Aorta (tissue), 5 donors: Measurements from ENCODE around the gene ABCB10. TPM values are rescaled to one million over a fixed set of nuclear protein-coding genes. Genes with fewer than 3 reads are reported as not detected.
"Not testable (repeated sequence)": the region's sequence is repeated elsewhere in the genome, so short reads cannot be mapped to it uniquely, and the experiment has no call there.

Experiments
- ATAC-seq: fragments of 200-7000 bp; cut with Tn5 transposase; one replicate; pipeline ENCODE4 v1.9.1; 2022; ENCODE audit warnings: moderate library complexity; ENCODE audit not compliant: low FRiP score
- DNase-seq, 2 donors: peaks; one replicate each; pipeline ENCODE4 v3.0.0-alpha.2; 2020
- H3K27ac ChIP-seq, 2 donors: one replicate each; pipeline ENCODE4 v1.5.1; 2013; ENCODE audit warnings: low read length in 2 of 2, mild to moderate bottlenecking in 2 of 2, moderate library complexity in 2 of 2, control low read depth in 1 of 2, inconsistent platforms in 1 of 2, low read depth in 1 of 2
- H3K27me3 ChIP-seq, 2 donors: one replicate each; pipeline ENCODE4 v1.6.1; 2013; ENCODE audit warnings: control low read depth in 1 of 2, low read length in 1 of 2, mild to moderate bottlenecking in 1 of 2, moderate library complexity in 1 of 2; ENCODE audit not compliant: insufficient read depth in 2 of 2, control insufficient read depth in 1 of 2
- H3K36me3 ChIP-seq, 2 donors: one replicate each; pipeline ENCODE4 v1.6.1; 2013; ENCODE audit warnings: control low read depth in 1 of 2, low read length in 1 of 2, mild to moderate bottlenecking in 1 of 2; ENCODE audit not compliant: insufficient read depth in 2 of 2, control insufficient read depth in 1 of 2
- H3K4me1 ChIP-seq, 2 donors: one replicate each; pipeline ENCODE4 v1.6.1; 2013; ENCODE audit warnings: low read length in 2 of 2, control low read depth in 1 of 2, mild to moderate bottlenecking in 1 of 2, moderate library complexity in 1 of 2; ENCODE audit not compliant: insufficient read depth in 2 of 2, control insufficient read depth in 1 of 2
- H3K4me3 ChIP-seq, 2 donors: one replicate each; pipeline ENCODE4 v1.5.1; 2013; ENCODE audit warnings: low read length in 2 of 2, control low read depth in 1 of 2, mild to moderate bottlenecking in 1 of 2
- H3K9me3 ChIP-seq: one replicate; pipeline ENCODE4 v1.6.1; 2013; ENCODE audit warnings: mild to moderate bottlenecking, low read length; ENCODE audit not compliant: control insufficient read depth
- WGBS, 2 donors: extraction: QIAGEN DNeasy Blood & Tissue Kit; methylation state at CpG; one replicate each; pipeline ENCODE4 v1.1.7; 2013; 5-methylcytosine and 5-hydroxymethylcytosine counted together
- intact Hi-C, 2 donors: fragments of 100-400 bp; cut with DNase I; formaldehyde crosslinking; loops; one replicate each; pipeline versions ENCODE4 v1.14.2 to v1.15.0; 2022
- polyA plus RNA-seq, 2 donors: library from polyadenylated mRNA; stranded (reverse); fragments of 200-250 nt; gene quantifications; one replicate each; pipeline ENCODE4 v1.2.3, GENCODE V29; 2013
- total RNA-seq, 2 donors: library from RNA; stranded (reverse); fragmentation: NEBNext Ultra II Directional; extraction: Animal tissue kit (Norgen Biotek cat#: 25700); gene quantifications; one replicate each; pipeline ENCODE4 v1.2.1, GENCODE V29; 2021
- donor health status: healthy with polysubstance abuse.
- donor health status: Bipolar disorder and iron deficiency.
- donor health status: DM: no; HTN: no; CAD: no.
- donor health status: DM: no; HTN: no; CAD: no.
- donor health status: DM: yes; HTN: yes; CAD: no.

Gene ABCB10
- total and polyA plus RNA-seq, 4 donors = 6.8 to 24.2 (median 16.3) TPM

DNA sequence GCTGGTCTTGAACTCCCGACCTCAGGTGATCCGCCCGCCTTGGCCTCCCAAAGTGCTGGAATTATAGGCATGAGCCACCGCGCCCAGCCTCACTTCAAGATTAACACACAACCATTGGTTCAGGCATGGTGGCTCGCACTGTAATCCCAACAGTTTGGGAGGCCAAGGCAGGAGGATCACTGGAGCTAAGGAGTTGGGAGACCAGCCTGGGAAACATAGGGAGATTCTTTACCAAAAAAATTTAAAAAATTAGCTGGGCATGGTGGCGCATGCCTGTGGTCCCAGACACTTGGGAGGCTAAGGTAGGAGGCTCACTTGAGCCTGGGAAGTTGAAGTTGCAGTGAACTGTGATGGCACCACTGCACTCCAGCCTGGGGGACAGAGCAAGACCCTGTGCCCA is 37.4 kb upstream of the ABCB10 start:
- not testable (repeated sequence) for H3K9me3 ChIP-seq, ATAC-seq, H3K4me3 ChIP-seq, H3K27me3 ChIP-seq, DNase-seq, H3K36me3 ChIP-seq
- intact Hi-C loops = loop anchor here (2.0 kb wide), 1 partner anchor 37 kb away; the partner anchor contains the start of gene ABCB10 (in 2 of the 2)
- H3K27ac ChIP-seq = peak overlapping the region; percentile 72 to 77
- peaks cover 8 to 12% of the 10 kb centered on the region in 2 donors for H3K4me1 ChIP-seq
- 96 to 97% methylated on average over 7 of the region's 7 CpGs for WGBS, 2 donors

DNA sequence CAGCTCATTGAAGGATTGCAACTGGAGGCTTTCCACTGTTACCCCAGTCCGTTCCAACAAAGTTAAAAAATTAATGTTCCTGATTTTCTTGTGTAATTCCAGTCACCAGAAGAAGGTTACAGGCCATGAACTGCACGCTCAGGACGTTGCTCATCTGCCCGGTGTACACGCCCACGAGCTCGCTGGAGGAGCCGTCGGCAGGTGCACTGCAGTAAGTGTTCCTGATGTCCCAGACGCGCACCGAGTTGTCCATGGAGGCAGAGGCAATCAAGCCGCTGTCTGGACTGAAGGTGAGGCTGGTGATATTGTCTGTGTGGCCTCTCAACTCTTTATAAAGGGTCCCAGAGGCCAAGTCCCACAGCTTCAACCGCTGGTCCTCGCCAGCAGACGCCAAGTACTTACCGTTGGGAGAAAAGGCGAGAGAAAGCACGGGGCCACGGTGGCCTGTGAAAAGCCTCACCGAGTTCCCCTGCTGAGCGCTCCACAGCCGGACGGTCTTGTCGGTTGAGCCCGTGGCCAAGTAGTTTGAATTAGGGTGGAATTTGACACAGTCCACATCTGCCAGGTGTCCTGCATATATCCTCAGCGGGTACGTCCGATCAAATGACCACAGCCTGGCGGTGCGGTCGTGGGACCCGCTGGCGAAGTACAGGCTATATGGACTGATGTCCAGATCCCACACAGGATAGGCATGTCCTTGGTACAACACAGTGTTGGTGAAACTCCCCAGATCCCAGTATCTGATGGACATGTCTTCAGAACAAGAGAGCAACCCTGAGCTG is 35.9 kb upstream of the ABCB10 start:
- DNase-seq = no peak
- intact Hi-C loops = no loop called here
- Histone ChIP-seq H3K4me3 (no peak overlapping the region), H3K27me3 (no peaks in the 10 kb centered on the region), H3K36me3 (peaks cover 8 to 9% of the 10 kb centered on the region in 2 donors), H3K9me3 (no peaks in the 10 kb centered on the region), H3K4me1 (peaks cover 5 to 6% of the 10 kb centered on the region in 2 donors), H3K27ac (peak overlapping the region; percentile 9 to 70)
- ATAC-seq = no peak
- WGBS, 2 donors = 94 to 95% methylated on average over 34 of the region's 34 CpGs

DNA sequence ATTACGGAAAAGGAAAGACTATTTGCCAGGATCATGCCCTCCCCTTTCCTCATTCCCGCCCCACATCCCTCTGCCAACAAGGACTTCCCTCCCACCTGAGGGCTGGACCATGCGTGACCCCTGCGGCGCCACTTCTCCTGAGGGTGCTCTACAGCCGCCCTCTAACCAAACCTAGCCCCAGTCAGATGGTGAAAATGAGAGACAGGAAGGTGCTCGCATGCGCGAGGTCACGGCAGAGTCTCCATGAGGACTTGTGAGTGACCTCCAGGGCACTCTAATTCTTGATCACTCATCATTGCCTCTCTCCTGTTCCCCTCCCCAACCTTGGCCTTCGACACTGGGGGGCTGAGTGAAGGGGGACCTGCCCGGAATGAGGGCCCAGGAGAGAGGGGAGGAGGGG is 35.3 kb upstream of the ABCB10 start:
- Histone ChIP-seq H3K4me3 (no peak overlapping the region), H3K36me3 (peaks cover 8 to 9% of the 10 kb centered on the region in 2 donors), H3K4me1 (peaks cover 4 to 6% of the 10 kb centered on the region in 2 donors), H3K27ac (peak overlapping the region; percentile 9 to 41), H3K27me3 (no peaks in the 10 kb centered on the region), H3K9me3 (no peaks in the 10 kb centered on the region)
- DNase-seq (no peak), ATAC-seq (no peak)
- 80 to 86% methylated on average over 12 of the region's 12 CpGs for WGBS, 2 donors
- intact Hi-C loops = no loop called here

DNA sequence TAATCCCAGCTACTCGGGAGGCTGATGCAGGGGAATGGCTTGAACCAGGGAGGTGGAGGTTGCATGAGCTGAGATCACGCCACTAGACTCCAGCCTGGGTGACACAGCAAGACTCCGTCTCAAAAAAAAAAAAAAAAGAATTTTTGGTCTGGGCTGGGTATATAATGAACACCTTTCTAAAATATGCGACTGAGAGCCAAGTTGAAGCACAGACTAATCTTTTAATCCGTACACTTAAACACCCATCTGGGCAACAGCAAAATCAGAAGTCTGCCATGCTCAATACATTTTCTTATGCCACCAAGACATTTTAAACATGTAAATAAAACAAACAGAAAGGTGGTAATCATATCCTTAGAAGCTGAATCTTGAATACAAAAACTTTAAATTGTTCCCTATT is 31.6 kb upstream of the ABCB10 start:
- DNase-seq (no peak), ATAC-seq (no peak)
- no peak overlapping the region for H3K27ac ChIP-seq
- H3K27me3 ChIP-seq = no peaks in the 10 kb centered on the region
- H3K9me3 ChIP-seq = no peaks in the 10 kb centered on the region
- H3K4me3 ChIP-seq = no peak overlapping the region
- no peaks in the 10 kb centered on the region for H3K4me1 ChIP-seq
- WGBS, 2 donors = 56 to 66% methylated on average over 5 of the region's 5 CpGs
- intact Hi-C loops = no loop called here
- peaks cover 8 to 11% of the 10 kb centered on the region in 2 donors for H3K36me3 ChIP-seq

DNA sequence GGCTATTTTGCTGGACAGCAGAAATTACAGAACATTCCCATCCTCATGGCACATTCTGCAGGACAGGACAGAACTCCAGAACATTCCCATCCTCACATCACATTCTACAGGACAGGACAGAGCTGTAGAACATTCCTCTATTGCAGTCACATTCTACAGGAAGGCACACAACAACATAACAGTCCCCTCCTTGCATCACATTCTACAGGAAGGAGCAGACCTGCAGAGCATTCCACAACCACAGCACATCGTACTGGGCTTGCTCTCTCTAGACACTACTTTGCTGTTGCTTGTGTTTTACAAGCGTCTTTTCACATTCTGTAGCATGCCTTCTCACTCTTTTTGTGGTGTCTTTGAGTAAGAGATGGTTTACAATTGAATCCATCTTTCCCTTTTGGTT is 26.8 kb upstream of the ABCB10 start:
- Histone ChIP-seq H3K27me3 (no peaks in the 10 kb centered on the region), H3K36me3 (peaks cover 0 to 1% of the 10 kb centered on the region in 2 donors), H3K4me1 (peaks cover 0 to 3% of the 10 kb centered on the region in 2 donors), H3K27ac (no peak overlapping the region), H3K4me3 (no peak overlapping the region), H3K9me3 (no peaks in the 10 kb centered on the region)
- 69 to 76% methylated on average over 2 of the region's 2 CpGs for WGBS, 2 donors
- intact Hi-C loops = no loop called here
- DNase-seq (no peak), ATAC-seq (no peak)

DNA sequence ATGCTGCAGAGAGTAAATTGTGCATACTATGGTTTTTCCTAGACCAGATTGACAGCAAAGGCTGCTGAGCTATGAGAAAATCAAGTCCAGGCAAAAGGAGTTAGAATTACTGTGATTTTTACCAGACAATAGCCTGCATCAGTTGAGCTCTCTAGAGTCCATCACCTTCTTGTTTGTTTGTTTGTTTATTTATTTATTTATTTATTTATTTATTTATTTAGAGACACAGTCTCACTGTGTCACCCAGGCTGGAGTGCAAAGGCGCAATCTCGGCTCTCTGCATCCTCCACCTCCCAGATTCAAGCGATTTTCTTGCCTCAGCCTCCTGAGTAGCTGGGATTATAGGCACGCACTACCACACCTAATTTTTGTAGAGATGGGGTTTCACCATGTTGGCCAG is 24.2 kb upstream of the ABCB10 start:
- Histone ChIP-seq H3K36me3 (peaks cover 0 to 1% of the 10 kb centered on the region in 2 donors), H3K4me3 (no peak overlapping the region), H3K4me1 (peaks cover 0 to 3% of the 10 kb centered on the region in 2 donors), H3K27me3 (no peaks in the 10 kb centered on the region), H3K9me3 (no peaks in the 10 kb centered on the region), H3K27ac (peak overlapping the region in 1 of 2 donors; percentile 39)
- ATAC-seq = no peak
- no peak for DNase-seq
- intact Hi-C loops = no loop called here
- WGBS, 2 donors = 93 to 95% methylated on average over 4 of the region's 4 CpGs

DNA sequence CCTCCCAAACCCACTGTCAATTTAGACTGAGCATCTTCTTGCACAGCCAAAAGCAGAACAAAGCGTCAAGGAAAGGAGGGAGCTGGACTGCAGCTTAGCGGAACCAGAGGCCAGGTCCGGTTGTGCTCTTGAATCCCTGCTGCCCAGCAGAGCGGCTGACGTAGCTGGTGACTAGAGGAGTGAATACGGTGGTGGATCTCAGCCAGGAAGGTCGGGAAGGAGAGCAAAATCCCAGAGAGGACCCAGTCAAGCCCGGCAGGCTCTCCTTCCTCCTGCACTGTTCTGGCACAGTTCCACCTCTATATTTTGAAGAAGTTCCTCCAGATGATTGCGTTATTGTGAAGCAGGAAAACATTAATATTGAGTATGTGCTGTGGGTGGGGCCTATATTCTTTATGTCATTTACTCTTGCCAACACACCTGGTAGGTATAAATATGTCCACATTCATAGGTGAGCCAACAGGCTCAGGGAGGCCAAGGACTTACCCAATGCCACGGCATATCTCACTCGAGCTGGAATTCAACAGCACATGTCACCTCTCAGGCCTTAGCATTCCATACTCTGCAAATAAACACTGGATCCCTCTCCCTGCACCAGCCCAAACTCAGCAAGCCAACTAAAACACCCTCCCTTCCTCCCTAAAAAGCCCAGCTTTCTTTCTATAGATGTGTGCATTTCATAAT is 23.6 kb upstream of the ABCB10 start:
- Histone ChIP-seq H3K9me3 (no peaks in the 10 kb centered on the region), H3K27me3 (no peaks in the 10 kb centered on the region), H3K36me3 (peaks cover 0 to 1% of the 10 kb centered on the region in 2 donors), H3K4me3 (no peak overlapping the region), H3K27ac (peak overlapping the region in 1 of 2 donors; percentile 39), H3K4me1 (peaks cover 0 to 3% of the 10 kb centered on the region in 2 donors)
- ATAC-seq (peak; percentile 69), DNase-seq (peak; percentile 83 to 87)
- 5 to 10% methylated on average over 11 of the region's 11 CpGs for WGBS, 2 donors
- intact Hi-C loops = no loop called here

DNA sequence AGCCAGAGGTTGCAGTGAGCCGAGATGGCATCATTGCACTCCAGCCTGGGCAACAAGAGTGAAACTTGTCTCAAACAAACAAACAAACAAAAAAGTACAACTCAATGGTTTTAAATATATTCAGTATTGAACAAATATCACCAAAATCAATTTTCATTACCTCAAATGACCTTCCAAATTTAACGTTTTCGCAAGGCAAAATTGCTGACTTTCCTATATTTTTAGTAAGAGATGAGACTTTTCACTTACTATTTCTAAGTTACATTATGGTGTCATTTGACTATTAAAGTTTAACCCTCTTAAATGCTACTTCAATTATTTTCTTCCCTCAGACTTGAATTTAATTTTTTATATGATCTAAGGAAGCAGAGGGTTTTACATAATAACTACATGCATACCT is 23.0 kb upstream of the ABCB10 start:
- intact Hi-C loops = no loop called here
- WGBS, 2 donors = 76 to 80% methylated on average over 3 of the region's 3 CpGs
- no peak for DNase-seq
- Histone ChIP-seq H3K27me3 (no peaks in the 10 kb centered on the region), H3K4me1 (peaks cover 0 to 3% of the 10 kb centered on the region in 2 donors), H3K9me3 (no peaks in the 10 kb centered on the region), H3K36me3 (peaks cover 0 to 1% of the 10 kb centered on the region in 2 donors), H3K4me3 (no peak overlapping the region), H3K27ac (no peak overlapping the region)
- ATAC-seq = no peak
